ENCODE results near the gene RYR2.
"Not testable (repeated sequence)": the region's sequence is repeated elsewhere in the genome, so short reads cannot be mapped to it uniquely, and the experiment has no call there.

RYR2 gene

DNA sequence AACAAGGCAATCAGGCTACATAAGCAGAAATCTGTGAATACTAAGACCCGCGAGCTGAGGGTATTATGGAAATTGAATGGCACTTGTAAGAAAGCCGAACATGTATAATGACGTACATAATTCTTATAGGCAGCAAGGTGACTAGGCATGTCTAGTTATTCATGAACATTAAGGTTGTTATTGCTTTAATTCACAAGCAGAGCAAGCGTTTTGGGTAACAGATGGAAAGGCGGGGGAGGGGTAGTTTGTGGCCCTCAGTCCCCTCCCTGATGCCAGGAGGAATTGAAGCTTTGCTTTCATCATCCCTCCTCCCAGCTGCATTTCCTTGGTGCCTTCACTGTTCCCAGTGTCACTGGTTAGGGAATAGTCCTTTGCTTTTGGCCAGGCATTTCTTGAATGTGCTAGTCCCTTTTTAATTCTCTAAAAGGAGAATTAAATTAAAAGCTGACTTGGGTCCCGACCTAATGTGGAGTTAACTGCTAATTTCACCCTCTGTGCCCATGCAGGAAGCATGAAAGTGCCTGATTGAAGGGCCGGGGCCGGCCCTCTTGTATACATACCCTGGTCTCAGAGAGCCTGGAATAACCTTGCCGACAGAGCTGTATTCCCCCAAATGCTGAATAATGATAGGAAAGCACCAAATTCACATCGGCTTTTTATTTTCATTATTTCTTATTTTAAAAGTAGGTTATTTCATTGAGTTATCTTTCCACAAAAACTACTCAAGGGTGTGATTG lies 42.5 kb downstream of the RYR2 start:
- DNase-seq (ENCODE audit: low read depth): no peak

DNA sequence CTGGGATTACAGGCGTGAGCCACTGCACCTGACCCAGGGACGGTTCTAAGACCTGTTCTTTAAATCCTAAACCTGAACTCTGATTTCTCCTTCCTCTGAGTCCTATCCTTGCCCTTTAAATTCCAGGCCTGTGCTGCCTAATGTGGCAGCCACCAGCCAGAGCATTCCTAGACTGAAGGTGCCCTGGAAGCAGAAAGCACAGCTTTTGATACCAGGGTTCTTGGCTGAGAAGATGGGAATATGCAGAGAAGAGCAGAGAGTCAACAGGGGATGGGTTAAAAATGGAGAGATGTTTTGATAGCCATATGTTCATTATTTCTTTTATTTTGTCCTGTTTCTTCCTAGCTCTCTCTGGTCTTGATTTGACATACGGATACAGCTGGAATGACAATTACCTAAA lies 49.7 kb downstream of the RYR2 start:
- no peak for DNase-seq (ENCODE audit: low read depth)

GRCh38 chr1:237093691-237094090 lies 51.7 kb downstream of the RYR2 start:
- no peak for DNase-seq (ENCODE audit: low read depth)

- no peak for DNase-seq (ENCODE audit: low read depth)
These were observed 56.6 kb downstream of the RYR2 start for GRCh38 chr1:237098541-237098940.

GRCh38 chr1:237103021-237103420 lies 61.0 kb downstream of the RYR2 start:
- no peak for DNase-seq (ENCODE audit: low read depth)

GRCh38 chr1:237104096-237104495 lies 62.1 kb downstream of the RYR2 start:
- no peak for DNase-seq (ENCODE audit: low read depth)

DNA sequence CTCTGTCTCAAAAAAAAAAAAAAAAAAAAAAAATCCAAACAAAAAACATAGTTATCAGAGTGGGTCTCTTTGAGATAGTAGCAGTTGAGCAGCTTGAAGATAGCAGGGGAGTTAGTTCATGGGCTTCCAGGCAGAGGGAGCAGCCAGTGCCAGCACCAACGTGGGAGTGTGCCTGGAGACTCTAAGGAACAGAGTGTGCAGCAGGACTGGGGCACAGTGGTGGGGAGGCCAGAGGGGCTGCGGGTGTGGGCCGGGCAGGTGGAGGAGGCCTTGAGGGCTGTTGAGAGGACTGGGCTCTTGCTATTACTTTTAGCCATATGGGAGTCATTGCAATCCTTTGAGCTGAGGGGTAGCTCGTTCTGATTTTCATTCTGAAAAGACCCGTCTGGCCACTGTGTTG lies 63.8 kb downstream of the RYR2 start:
- no peak for DNase-seq (ENCODE audit: low read depth)

DNA sequence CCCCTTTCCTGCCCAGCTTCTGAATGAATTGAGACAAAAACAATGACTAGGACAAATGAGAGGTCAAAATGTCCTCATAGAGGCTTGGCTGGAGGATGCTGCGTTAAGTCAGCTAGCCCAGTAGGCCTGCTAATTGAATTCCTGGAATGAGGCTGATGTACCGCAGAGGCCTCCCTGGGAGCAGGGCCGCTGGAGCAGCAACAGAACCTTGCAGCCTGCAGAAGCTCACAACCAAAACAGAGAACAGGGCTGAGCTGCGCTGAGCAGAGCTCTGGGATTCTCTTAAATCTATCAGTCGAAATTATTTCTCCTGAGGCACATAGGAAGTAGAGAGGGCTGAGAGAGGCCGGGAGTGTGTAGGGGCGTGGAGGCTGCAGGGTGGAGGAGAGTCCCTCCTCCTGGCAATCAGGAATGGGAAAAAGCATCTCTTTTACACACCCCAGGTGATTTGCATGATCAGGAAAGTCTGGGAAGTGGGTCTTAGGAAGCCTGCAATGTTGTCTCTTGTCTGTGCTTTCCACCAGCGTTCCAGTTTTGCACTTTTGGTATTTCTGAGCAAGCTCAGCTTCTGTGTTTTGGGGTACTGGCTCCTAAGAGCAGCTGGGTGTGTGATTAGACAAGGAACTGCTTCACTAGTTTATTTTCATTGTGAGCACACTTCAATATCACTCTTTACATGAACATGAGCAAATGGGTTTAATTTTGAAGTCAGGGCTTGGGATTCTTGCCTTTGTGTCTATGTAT lies 66.5 kb downstream of the RYR2 start:
- no peak for DNase-seq (ENCODE audit: low read depth)

DNA sequence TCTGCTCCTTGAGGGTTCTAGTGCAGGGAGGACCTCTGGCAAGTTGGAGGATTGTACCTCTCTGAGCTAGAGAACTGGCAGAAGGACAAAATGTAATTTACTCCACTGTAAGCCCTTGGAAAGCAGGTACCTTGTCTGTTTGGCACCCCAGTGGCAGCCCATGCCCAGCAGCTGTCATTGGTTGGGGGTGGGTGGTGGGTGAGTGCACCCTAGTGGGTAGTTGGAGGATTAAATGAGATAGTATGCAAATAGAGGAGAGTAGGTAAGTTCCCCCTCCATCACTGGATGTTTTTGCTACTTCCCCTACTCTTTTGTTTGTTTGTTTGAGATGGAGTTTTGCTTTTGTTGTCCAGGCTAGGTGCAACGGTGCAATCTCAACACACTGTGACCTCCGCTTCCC lies 69.8 kb downstream of the RYR2 start:
- DNase-seq (ENCODE audit: low read depth): no peak

GRCh38 chr1:237112663-237113062 lies 70.7 kb downstream of the RYR2 start:
- DNase-seq (ENCODE audit: low read depth): no peak

- no peak for DNase-seq (ENCODE audit: low read depth)
These were observed 73.1 kb downstream of the RYR2 start for GRCh38 chr1:237115035-237115434.

- DNase-seq (ENCODE audit: low read depth): no peak
These were observed 77.1 kb downstream of the RYR2 start for GRCh38 chr1:237119091-237119490.

GRCh38 chr1:237120683-237121082 lies 78.7 kb downstream of the RYR2 start:
- DNase-seq (ENCODE audit: low read depth): no peak

DNA sequence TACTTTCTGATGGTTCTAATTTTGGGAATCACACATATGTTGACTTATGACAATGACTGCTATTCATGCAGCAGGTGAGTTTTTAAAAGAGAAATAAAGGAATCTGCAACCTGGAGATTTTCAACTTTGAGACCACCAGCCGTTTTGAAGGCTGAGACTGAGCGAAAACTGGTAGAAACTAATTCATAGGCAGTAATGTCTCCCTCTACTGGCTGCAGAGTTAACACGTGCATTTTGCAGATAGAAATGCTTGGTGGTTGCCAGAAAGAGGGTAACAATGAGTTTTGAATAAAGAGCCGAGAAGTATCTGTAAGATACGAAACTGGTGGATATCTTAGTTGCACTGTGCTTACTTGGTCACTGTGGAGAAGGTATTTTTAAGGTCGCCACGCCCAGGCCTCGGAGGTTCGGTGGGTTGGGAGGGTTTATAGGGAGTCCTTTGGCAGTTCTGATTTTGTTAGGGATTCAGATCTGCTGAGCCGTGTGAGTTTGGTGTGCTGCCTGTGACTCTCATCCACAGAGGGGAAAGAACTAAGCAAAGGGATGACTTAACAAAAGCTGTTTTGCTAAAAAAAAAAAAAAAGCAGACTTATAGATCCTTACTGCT lies 83.0 kb downstream of the RYR2 start:
- no peak for DNase-seq (ENCODE audit: low read depth)

- no peak for DNase-seq (ENCODE audit: low read depth)
These were observed 84.2 kb downstream of the RYR2 start for GRCh38 chr1:237126180-237126579.

GRCh38 chr1:237127301-237127700 lies 85.3 kb downstream of the RYR2 start:
- DNase-seq (ENCODE audit: low read depth): not testable (repeated sequence)

- DNase-seq (ENCODE audit: low read depth): no peak
These were observed 91.9 kb downstream of the RYR2 start for GRCh38 chr1:237133921-237134320.

GRCh38 chr1:237134929-237135328 lies 92.9 kb downstream of the RYR2 start:
- DNase-seq (ENCODE audit: low read depth): no peak

- no peak for DNase-seq (ENCODE audit: low read depth)
These were observed 96.6 kb downstream of the RYR2 start for GRCh38 chr1:237138551-237138950.

DNA sequence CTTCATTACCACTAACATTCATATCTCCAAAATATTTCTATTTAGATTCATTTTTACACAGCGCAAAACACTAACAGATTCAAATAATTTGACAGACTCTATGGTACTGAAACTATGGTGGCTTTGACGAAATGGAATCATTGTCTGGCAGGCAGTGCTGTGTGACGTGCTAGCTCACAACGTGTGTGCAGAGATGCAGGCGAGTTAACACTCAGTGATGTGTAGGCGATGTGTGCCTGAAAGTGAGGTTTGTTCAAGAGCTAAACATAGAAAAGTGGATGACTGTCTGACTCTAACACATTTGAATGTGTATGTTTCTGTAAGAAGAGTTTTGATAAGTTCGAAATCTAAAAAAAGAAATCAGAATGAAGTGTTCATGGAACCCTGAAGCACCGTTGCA lies 97.7 kb downstream of the RYR2 start:
- no peak for DNase-seq (ENCODE audit: low read depth)

DNA sequence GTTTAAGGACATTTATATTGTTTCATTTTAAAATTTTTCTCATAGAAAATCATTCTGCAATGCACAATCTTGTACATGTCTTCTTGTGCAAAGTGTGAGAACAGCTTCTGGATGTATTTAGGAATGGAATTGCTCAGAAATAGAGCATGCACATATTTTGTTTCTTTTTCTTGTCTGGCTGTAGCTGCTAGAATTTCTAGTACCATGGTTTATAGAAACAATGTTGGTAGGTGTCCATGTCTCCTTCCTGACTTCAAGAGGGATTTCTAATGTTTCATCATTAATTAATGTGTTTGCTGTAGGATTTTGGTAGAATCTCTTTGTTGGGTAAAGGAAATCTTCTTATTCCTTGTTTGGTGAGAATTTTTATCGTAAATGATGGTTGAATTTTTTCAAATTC lies 99.0 kb downstream of the RYR2 start:
- DNase-seq (ENCODE audit: low read depth): no peak

GRCh38 chr1:237141502-237141901 lies 99.5 kb downstream of the RYR2 start:
- DNase-seq (ENCODE audit: low read depth): no peak

DNA sequence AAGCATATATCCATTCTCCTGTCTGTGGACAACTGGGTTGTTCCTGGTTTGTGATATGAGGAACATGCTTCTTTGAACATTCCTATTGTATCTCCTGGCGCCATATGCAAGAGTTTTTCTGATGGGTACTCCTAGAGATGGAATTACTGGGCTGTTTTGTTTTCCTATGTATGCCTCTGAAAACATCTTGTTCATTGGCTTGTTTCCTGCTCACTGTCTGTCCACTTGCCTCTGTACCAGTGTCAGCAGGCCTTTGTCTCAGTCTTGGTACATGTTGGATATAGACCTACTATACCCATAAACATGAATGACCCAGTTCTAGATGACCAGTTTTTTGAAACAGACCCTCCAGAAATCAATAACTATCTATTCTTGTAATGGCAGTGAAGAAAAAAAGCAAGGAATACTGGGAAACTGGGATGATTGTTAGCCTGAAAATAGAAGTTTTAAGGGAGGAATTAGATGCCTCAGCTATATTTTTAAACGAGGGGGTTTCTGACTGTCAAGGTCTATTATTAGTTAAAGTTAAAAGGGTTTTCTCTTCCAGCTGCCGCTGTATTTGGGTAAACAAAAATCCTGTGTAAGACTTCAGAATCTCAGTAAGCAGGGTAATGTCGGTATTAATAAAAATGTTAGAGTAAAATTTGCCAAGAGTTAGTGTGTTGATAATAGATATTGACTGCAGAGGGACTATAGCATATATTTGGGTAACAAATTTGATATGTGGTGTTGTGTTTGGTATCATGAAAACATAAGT lies 103.6 kb downstream of the RYR2 start:
- DNase-seq (ENCODE audit: low read depth): no peak
